H1 (cell line): Measurements from ENCODE around the gene PNMA8C. TPM values are rescaled to one million over a fixed set of nuclear protein-coding genes. Genes with fewer than 3 reads are reported as not detected.

ENCODE experiments used
- CTCF ChIA-PET: fragments of 300-600 bp; sonication (Branson Sonifier 250); formaldehyde crosslinking; loops from one replicate; lab custom pipeline; 2021; ENCODE audit not compliant: partially characterized antibody; lab: Charles Lee
- POLR2A ChIA-PET: fragments of 300-600 bp; sonication (Branson Sonifier 250); formaldehyde crosslinking; loops from one replicate; lab custom pipeline; 2021; ENCODE audit warnings: inconsistent platforms; ENCODE audit not compliant: partially characterized antibody; lab: Charles Lee
- DNase-seq, 2 experiments: peaks; one replicate each; pipeline versions ENCODE4 v3.0.0 to v3.0.0-alpha.2; 2010 to 2022; ENCODE audit warnings: low spot score in 2 of 2, low read depth in 1 of 2, mixed read lengths in 1 of 2
- FAIRE-seq: peaks from 2 replicates; lab custom pipeline; 2011; peaks lifted over from hg19 to GRCh38; lab: Jason Lieb, UNC
- H2AFZ ChIP-seq: 2 replicates; pipeline ENCODE4 v1.8.1; 2012; ENCODE audit warnings: low read length, inconsistent platforms
- H2AK5ac ChIP-seq: 2 replicates; pipeline ENCODE4 v1.6.1; 2013; ENCODE audit warnings: low read depth, low read length
- H2BK120ac ChIP-seq: replicated peaks from 2 replicates; pipeline ENCODE3; 2013; ENCODE audit warnings: low read depth, low read length, inconsistent platforms
- H2BK12ac ChIP-seq: 2 replicates; pipeline ENCODE4 v1.6.1; 2013; ENCODE audit warnings: low read depth, low read length
- H2BK15ac ChIP-seq: 2 replicates; pipeline ENCODE4 v1.6.1; 2013; ENCODE audit warnings: low read length
- H2BK20ac ChIP-seq: 2 replicates; pipeline ENCODE4 v1.6.1; 2013; ENCODE audit warnings: low read length
- H2BK5ac ChIP-seq: 2 replicates; pipeline ENCODE4 v1.6.1; 2013; ENCODE audit warnings: low read depth, low read length
- H3K14ac ChIP-seq: 2 replicates; pipeline ENCODE4 v1.6.1; 2013; ENCODE audit warnings: inconsistent platforms; ENCODE audit not compliant: insufficient read length
- H3K18ac ChIP-seq: 2 replicates; pipeline ENCODE4 v1.6.1; 2013; ENCODE audit warnings: low read length; ENCODE audit errors: extremely low read depth
- H3K23ac ChIP-seq: 2 replicates; pipeline ENCODE4 v1.6.1; 2013; ENCODE audit warnings: inconsistent platforms; ENCODE audit not compliant: insufficient read length
- H3K23me2 ChIP-seq: 2 replicates; pipeline ENCODE4 v1.6.1; 2013; ENCODE audit warnings: low read depth, low read length
- H3K27ac ChIP-seq: 2 replicates; pipeline ENCODE4 v1.6.1; 2011; ENCODE audit warnings: low read depth, low read length, inconsistent platforms
- H3K27me3 ChIP-seq, 4 experiments: replicated peaks in 1 of 4; 1 replicate in 1 of 4; 2 replicates in 3 of 4; pipeline versions ENCODE4 v1.6.1 to v1.8.1; 2011 to 2013; ENCODE audit warnings: low read length in 3 of 4, mild to moderate bottlenecking in 3 of 4, inconsistent platforms in 2 of 4, mixed read lengths in 2 of 4, moderate library complexity in 1 of 4; ENCODE audit not compliant: control insufficient read depth in 3 of 4, insufficient read depth in 3 of 4; ENCODE audit errors: extremely low read depth in 1 of 4
- H3K36me3 ChIP-seq, 4 experiments: 2 replicates each; pipeline versions ENCODE4 v1.6.1 to v1.8.1; 2011 to 2013; ENCODE audit warnings: mild to moderate bottlenecking in 4 of 4, low read length in 3 of 4, moderate library complexity in 2 of 4, control low read depth in 1 of 4, inconsistent platforms in 1 of 4; ENCODE audit not compliant: insufficient read depth in 4 of 4, control insufficient read depth in 2 of 4
- H3K4ac ChIP-seq: replicated peaks from 2 replicates; pipeline ENCODE3; 2013; ENCODE audit warnings: low read length, low read depth, mixed read lengths, inconsistent platforms; ENCODE audit not compliant: insufficient read length
- H3K4me1 ChIP-seq, 4 experiments: replicated peaks in 1 of 4; 1 replicate in 1 of 4; 2 replicates in 3 of 4; pipeline versions ENCODE4 v1.6.1 to v1.8.1; 2011 to 2013; ENCODE audit warnings: low read length in 3 of 4, inconsistent platforms in 2 of 4, mixed read lengths in 1 of 4; ENCODE audit not compliant: insufficient read depth in 4 of 4, control insufficient read depth in 3 of 4
- H3K4me2 ChIP-seq, 2 experiments: 2 replicates each; pipeline versions ENCODE4 v1.6.1 to v1.8.1; 2011 to 2013; ENCODE audit warnings: low read depth in 2 of 2, low read length in 2 of 2, control low read depth in 1 of 2, inconsistent platforms in 1 of 2, mild to moderate bottlenecking in 1 of 2; ENCODE audit not compliant: insufficient read depth in 1 of 2
- H3K4me3 ChIP-seq, 4 experiments: fragments of 200-600, 300-600 bp in 1 of 4; sonication (generic), shearing (Covaris generic), sonication (Bioruptor Twin) in 1 of 4; 2 replicates each; pipeline versions ENCODE4 v1.5.1 to v1.8.1; 2011 to 2016; ENCODE audit warnings: low read length in 4 of 4, low read depth in 3 of 4, control low read depth in 2 of 4, inconsistent platforms in 2 of 4, mild to moderate bottlenecking in 2 of 4, mixed read lengths in 1 of 4, moderate library complexity in 1 of 4; ENCODE audit not compliant: insufficient read depth in 2 of 4; ENCODE audit errors: extremely low read depth in 1 of 4
- H3K56ac ChIP-seq: replicated peaks from 2 replicates; pipeline ENCODE3; 2013; ENCODE audit warnings: low read depth, mild to moderate bottlenecking, mixed read lengths, low read length, inconsistent platforms; ENCODE audit not compliant: insufficient read length
- H3K79me1 ChIP-seq: 2 replicates; pipeline ENCODE4 v1.6.1; 2013; ENCODE audit warnings: low read depth, low read length, control low read depth
- H3K79me2 ChIP-seq, 2 experiments: 2 replicates each; pipeline versions ENCODE4 v1.6.1 to v1.8.1; 2012 to 2013; ENCODE audit warnings: low read length in 2 of 2, mild to moderate bottlenecking in 2 of 2, inconsistent platforms in 1 of 2; ENCODE audit not compliant: insufficient read depth in 2 of 2, control insufficient read depth in 1 of 2
- H3K9ac ChIP-seq, 4 experiments: replicated peaks in 1 of 4; 1 replicate in 1 of 4; 2 replicates in 3 of 4; pipeline versions ENCODE4 v1.6.1 to v1.8.1; 2011 to 2013; ENCODE audit warnings: low read depth in 3 of 4, low read length in 3 of 4, control low read depth in 2 of 4, mild to moderate bottlenecking in 2 of 4, moderate library complexity in 2 of 4, inconsistent platforms in 1 of 4; ENCODE audit errors: extremely low read depth in 1 of 4
- H3K9me3 ChIP-seq, 2 experiments: 2 replicates each; pipeline versions ENCODE4 v1.6.1 to v1.8.1; 2012 to 2013; ENCODE audit warnings: mild to moderate bottlenecking in 2 of 2, moderate library complexity in 2 of 2, control low read depth in 1 of 2, inconsistent platforms in 1 of 2, low read depth in 1 of 2, low read length in 1 of 2, mixed read lengths in 1 of 2; ENCODE audit not compliant: insufficient read depth in 2 of 2
- H4K20me1 ChIP-seq, 2 experiments: replicated peaks in 1 of 2; 2 replicates each; pipeline versions ENCODE3 to v1.8.1; 2011 to 2013; ENCODE audit warnings: inconsistent platforms in 2 of 2, low read length in 2 of 2, mild to moderate bottlenecking in 1 of 2; ENCODE audit not compliant: insufficient read depth in 2 of 2, control insufficient read depth in 1 of 2
- H4K5ac ChIP-seq: 2 replicates; pipeline ENCODE4 v1.6.1; 2013; ENCODE audit warnings: low read length, low read depth, mixed read lengths, inconsistent platforms; ENCODE audit not compliant: insufficient read length
- H4K8ac ChIP-seq: 2 replicates; pipeline ENCODE4 v1.8.0; 2013; ENCODE audit warnings: mild to moderate bottlenecking, moderate library complexity, low read length, inconsistent platforms; ENCODE audit not compliant: insufficient read depth; ENCODE audit errors: extremely low read depth
- H4K91ac ChIP-seq: replicated peaks from 2 replicates; pipeline ENCODE3; 2013; ENCODE audit warnings: low read length, mixed read lengths, inconsistent platforms; ENCODE audit not compliant: insufficient read length
- ATF3 ChIP-seq: IDR thresholded peaks from 2 replicates; pipeline ENCODE4 v1.6.1; 2011; ENCODE audit warnings: low read depth, mild to moderate bottlenecking, low read length; ENCODE audit not compliant: insufficient read depth
- GABPA ChIP-seq: IDR thresholded peaks from 2 replicates; pipeline ENCODE4 v1.6.1; 2011; ENCODE audit warnings: mild to moderate bottlenecking, low read length, moderate library complexity, borderline replicate concordance; ENCODE audit not compliant: insufficient read depth
- WGBS, 2 experiments: shearing (Covaris generic) in 1 of 2; methylation state at CpG; one replicate each; pipeline versions ENCODE4 v1.1.6 to v1.1.7; 2013 to 2015; ENCODE audit warnings: low lambda C conversion rate in 2 of 2, mixed read lengths in 2 of 2, inconsistent platforms in 1 of 2, low coverage in 1 of 2, missing lambda C conversion rate in 1 of 2; ENCODE audit not compliant: insufficient replicate concordance in 2 of 2, insufficient coverage in 1 of 2, insufficient read length in 1 of 2; ENCODE audit errors: extremely low coverage in 1 of 2, missing lambda C conversion rate in 1 of 2; 5-methylcytosine and 5-hydroxymethylcytosine counted together
- polyA plus RNA-seq, 7 experiments: library from polyadenylated mRNA; depleted of rRNA in 3 of 7; stranded (reverse) in 5 of 7; unstranded in 2 of 7; fragments of >200 nt in 5 of 7; fragments of 200-250 nt in 2 of 7; gene quantifications; 1 replicate in 5 of 7; 2 replicates in 1 of 7; 4 replicates in 1 of 7; pipeline versions ENCODE4 v1.2.1 to v1.2.3, GENCODE V29; 2011 to 2013; ENCODE audit warnings: missing spikeins in 2 of 7, mixed read lengths in 2 of 7
- total RNA-seq: library from RNA; stranded (reverse); fragmentation: NEBNext Ultra II Directional; extraction: Animal tissue kit (Norgen Biotek cat#: 25700); gene quantifications from 2 replicates; pipeline ENCODE4 v1.2.1, GENCODE V29; 2021

The PNMA8C gene
- total and polyA plus RNA-seq, 2 of the 8 experiments (the other 6 are each of a cell fraction or from before 2014, with no cell fraction given) = 0.53 to 1.8 TPM

GRCh38 chr19:46435009-46435408 lies 6.3 kb upstream of the PNMA8C start:
- H4K91ac ChIP-seq = no peak overlapping the region

More at GRCh38 chr19:46435009-46435408, 6.3 kb upstream of the PNMA8C start:
- no peak overlapping the region for H4K5ac ChIP-seq
- H2BK12ac ChIP-seq = no peak overlapping the region
- no peak overlapping the region for H2AK5ac ChIP-seq
- H3K27ac ChIP-seq = no peak overlapping the region
- H4K20me1 ChIP-seq = no peaks in the 10 kb centered on the region
- no peak for DNase-seq
- H2BK15ac ChIP-seq = no peak overlapping the region
- H3K4me1 ChIP-seq = no peaks in the 10 kb centered on the region
- H3K4me2 ChIP-seq = no peak overlapping the region
- TF ChIP-seq GABPA = no peak
- TF ChIP-seq ATF3 = no peak
- ChIA-PET CTCF (interaction anchor here (1.2 to 1.3 kb wide), 3 partner anchors 11 to 39 kb away, joined by 3 to 5 read pairs (median 4); no protein-coding TSS in a partner anchor), POLR2A (interaction anchor here (0.7 kb wide), 1 partner anchor 16 kb away, joined by 3 read pairs; no protein-coding TSS in a partner anchor)
- H3K27me3 ChIP-seq = no peaks in the 10 kb centered on the region
- no peak overlapping the region for H2BK5ac ChIP-seq
- no peak overlapping the region for H4K8ac ChIP-seq
- no peak overlapping the region for H3K18ac ChIP-seq
- no peaks in the 10 kb centered on the region; the same call in 1 of the 2 replicates for H3K23me2 ChIP-seq
- no peak for FAIRE-seq
- H3K4me3 ChIP-seq = no peak overlapping the region
- H3K9ac ChIP-seq = no peak overlapping the region
- no peak overlapping the region for H3K4ac ChIP-seq
- H3K36me3 ChIP-seq = no peaks in the 10 kb centered on the region
- H2BK20ac ChIP-seq = no peak overlapping the region
- no peak overlapping the region for H3K56ac ChIP-seq
- H3K9me3 ChIP-seq = no peaks in the 10 kb centered on the region
- H3K79me1 ChIP-seq = no peaks in the 10 kb centered on the region
- H3K23ac ChIP-seq = no peak overlapping the region
- 82% methylated on average over 6 of the region's 6 CpGs; no CpG with 5 or more reads in 1 of the 2 experiments for WGBS, 2 experiments
- H2BK120ac ChIP-seq = no peak overlapping the region
- H2AFZ ChIP-seq = no peak overlapping the region
- H3K79me2 ChIP-seq = no peaks in the 10 kb centered on the region
- H3K14ac ChIP-seq = no peak overlapping the region
